NB4 (cell line): ENCODE results near the gene PFN1.

Experiments used
- DNase-seq: peaks from one replicate; pipeline ENCODE4 v3.0.0; 2010; ENCODE audit warnings: low read depth
- H3K4me3 ChIP-seq: one replicate; pipeline ENCODE4 v1.5.1; 2011; ENCODE audit warnings: mild to moderate bottlenecking, low read depth, low read length, moderate library complexity
- CTCF ChIP-seq: IDR thresholded peaks from one replicate; pipeline ENCODE4 v1.5.1; 2012; ENCODE audit warnings: low read depth, low read length
- MAX ChIP-seq: IDR thresholded peaks from 2 replicates; pipeline ENCODE4 v1.6.1; 2011; ENCODE audit warnings: low read depth, low read length
- MYC ChIP-seq: IDR thresholded peaks from 2 replicates; pipeline ENCODE4 v1.6.1; 2011; ENCODE audit warnings: low read depth, low read length
- POLR2A ChIP-seq: IDR thresholded peaks from 2 replicates; pipeline ENCODE4 v1.6.1; 2011; ENCODE audit warnings: mild to moderate bottlenecking; ENCODE audit not compliant: insufficient read length; ENCODE audit errors: extremely low read depth

Gene PFN1

GRCh38 chr17:4973256-4974114, 25.2 kb upstream of the PFN1 start:
- TF ChIP-seq MAX (no peak), CTCF (no peak), MYC (no peak), POLR2A (no peak)
- no peak overlapping the region for H3K4me3 ChIP-seq

GRCh38 chr17:4972752-4973151, 24.4 kb upstream of the PFN1 start:
- TF ChIP-seq CTCF: no peak
- TF ChIP-seq POLR2A: no peak
- no peak overlapping the region for H3K4me3 ChIP-seq
- no peak for DNase-seq

More at GRCh38 chr17:4973256-4974114, 25.2 kb upstream of the PFN1 start:
- no peak for DNase-seq

GRCh38 chr17:4972322-4972721, 24.0 kb upstream of the PFN1 start:
- no peak for DNase-seq
- TF ChIP-seq MYC (no peak), MAX (no peak), POLR2A (no peak), CTCF (no peak)
- no peak overlapping the region for H3K4me3 ChIP-seq

GRCh38 chr17:4971826-4972225, 23.5 kb upstream of the PFN1 start:
- TF ChIP-seq POLR2A (no peak), MYC (no peak), CTCF (no peak), MAX (no peak)
- DNase-seq: no peak
- no peak overlapping the region for H3K4me3 ChIP-seq

- no peak for DNase-seq
- TF ChIP-seq MAX (no peak), CTCF (no peak), POLR2A (no peak), MYC (no peak)
- no peak overlapping the region for H3K4me3 ChIP-seq
Measured at GRCh38 chr17:4970273-4970672, 21.9 kb upstream of the PFN1 start.
